Stimulated activated CD8-positive, alpha-beta memory T cell treated with anti-CD3 and anti-CD28 coated beads, Interleukin-15, amount 100 ng/mL, for 4 hours (primary cell): Measurements from ENCODE around the gene PCDHGC5.

ENCODE experiments used
- DNase-seq, 2 donors: peaks; one replicate each; pipeline ENCODE4 v3.0.0-alpha.2; 2020; ENCODE audit warnings: low read depth in 2 of 2

Gene PCDHGC5

GRCh38 chr5:141512911-141513626 is 24.2 kb downstream of the PCDHGC5 start:
- DNase-seq: no peak

DNA sequence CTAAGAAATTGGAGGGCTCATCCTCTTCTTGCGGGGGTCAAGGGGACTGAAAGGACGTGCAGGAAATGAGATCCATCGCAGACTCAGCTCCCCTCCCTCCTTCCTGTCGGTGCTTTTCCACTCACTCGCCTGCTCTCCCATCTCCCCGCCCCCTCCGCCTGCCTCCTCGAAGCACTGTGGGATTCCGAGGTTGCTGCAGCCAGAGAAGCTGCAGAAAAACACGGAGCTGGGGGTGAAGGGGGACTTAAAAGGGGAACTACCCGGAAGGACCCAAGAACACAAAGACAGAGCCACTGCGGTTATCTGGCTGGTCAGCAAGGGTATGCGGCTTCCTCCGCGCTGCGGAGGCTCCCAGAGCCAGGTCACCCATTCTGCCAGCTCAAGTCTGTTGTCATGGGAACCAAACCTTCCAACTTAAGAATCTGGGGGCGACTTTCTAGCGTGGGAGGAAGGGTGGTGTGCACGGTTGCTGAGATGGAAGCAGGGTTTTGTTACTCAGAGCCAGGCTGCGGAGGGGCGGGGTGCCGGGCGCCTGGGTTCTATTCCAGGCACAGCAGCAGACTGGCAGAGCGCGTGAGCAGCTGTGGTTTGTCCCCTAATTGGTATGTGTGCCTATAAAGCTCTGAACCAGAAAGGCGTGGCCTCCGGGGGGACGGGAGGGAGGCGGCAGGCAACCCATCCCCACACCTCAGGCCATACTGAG is 24.9 kb downstream of the PCDHGC5 start:
- DNase-seq: peak; percentile 50 to 73

DNA sequence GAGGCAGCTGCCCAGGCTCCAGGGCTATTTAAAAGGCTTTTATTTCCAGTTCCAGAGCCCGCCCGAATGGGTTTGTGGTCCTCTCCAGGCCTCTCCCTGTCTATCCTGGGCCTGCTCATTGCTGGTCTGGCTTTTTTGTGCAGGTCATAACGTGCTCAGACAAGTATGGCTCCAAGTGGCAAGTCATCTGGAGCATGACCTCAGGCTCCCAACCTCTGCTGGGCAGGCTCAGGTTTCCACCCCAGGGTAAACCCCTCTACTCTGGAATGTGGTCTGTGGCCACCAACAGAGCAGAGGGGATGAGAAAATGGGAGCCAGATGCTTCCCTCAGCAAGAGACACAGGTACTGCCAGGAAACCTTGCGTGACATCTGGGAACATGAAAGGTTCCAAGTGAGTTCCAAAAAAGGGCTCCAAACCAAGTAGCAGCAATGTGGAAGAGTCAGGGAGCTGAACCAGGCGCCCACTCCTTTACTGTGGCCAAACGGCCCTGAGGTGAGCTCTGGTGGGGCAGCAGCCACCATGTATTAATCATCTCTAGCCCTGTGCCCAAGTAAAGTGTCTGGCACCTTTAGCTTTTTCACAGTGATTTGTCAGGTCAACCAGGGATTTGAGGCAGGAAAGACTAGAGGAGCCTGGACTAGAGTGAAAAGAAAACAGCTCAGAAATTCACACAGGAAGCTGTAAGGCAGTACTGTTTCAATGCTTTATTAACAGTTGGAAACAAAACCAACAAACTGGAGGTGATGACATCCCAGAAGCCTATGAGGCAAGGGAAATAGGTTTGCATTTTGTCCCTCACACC is 25.7 kb downstream of the PCDHGC5 start:
- DNase-seq: no peak

DNA sequence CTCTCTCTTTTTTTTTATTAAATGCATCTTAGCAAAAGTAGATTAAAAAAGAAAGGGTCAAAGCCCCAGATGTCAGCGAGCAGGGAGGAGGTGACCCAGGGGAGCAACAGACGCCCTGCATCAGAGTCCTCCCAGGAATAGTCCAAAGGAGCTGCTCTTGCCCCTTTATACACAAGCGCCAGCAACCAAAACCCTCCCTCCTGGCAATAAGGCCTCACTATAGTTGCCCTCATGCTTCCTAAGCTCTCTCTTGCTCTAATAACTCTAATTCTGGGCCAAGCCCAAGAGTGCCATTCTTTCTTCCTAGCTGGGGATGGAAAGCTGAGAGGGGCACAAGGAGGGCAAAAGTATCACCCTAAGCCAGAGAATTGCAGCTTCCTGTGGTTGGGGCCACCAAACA is 26.3 kb downstream of the PCDHGC5 start:
- DNase-seq: no peak

DNA sequence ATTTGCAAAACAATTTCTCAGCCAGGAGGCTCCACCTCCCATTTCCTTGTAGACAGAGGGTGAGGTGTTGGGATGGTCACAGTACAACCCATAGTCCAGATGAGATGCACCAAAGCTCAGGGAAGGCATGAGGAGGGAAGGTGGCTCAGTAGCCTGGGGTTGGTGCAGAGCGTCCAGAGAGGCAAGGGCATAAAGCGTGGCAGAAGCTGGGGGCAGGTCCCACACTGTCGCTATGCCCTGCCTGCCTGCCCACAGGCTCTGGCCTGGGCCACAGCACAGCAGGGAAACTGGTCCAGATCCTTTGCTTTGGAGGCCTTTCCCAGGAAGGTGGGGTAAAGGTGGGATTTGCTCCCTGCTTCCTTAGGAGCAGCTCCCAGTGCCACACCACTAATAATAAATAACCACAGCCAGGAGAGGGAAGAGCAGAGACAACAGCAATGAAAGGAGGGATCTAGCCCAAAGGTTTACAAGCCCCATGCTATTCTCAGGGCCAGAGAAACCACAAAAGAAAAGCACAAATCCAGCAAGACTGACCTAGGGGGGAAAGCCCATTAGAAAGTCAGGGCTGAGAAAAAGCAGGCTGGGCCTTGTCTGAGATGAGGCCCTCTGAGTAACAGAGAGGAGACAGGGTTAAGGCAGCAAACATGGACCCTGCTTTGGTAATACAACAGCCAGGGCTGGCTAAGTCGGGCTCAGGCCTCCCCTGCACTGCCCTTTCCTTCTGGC is 27.2 kb downstream of the PCDHGC5 start:
- no peak for DNase-seq

DNA sequence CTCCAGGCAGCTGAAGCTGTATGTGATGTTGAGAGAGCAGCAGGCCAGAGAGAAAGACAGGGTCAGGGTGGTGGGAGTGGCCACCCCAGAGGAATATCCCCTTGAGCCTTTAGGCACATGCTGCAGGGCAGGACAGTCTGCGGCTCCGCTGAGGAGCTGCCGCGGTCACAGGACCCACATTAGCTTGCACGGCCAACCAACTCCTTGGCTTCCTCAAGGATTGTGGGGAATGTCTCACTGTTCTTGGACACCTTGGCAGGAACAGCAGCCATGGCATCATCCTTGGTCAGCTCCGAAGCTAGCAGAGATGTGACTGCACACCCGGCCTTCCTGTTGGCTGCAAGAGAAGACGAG is 27.8 kb downstream of the PCDHGC5 start:
- no peak for DNase-seq

DNA sequence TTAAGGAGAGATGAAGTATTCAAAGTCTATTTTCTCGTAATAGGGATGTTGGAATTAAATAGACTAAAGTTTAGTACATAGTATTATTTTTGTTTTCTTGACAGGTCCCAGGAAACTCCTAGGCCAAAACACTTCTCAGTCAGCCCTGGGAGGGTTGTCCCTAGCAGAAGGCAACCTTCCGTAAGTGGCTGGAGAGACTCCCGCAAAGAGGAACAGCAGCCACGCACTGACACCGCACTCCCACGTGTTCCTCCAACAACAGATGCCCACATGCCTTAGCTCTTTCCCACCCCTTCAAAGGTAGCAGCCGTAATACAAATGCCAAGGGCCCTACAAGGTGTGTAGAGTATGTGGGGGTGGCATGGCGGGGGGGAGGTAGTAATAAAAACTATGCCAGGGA is 28.4 kb downstream of the PCDHGC5 start:
- DNase-seq: no peak

DNA sequence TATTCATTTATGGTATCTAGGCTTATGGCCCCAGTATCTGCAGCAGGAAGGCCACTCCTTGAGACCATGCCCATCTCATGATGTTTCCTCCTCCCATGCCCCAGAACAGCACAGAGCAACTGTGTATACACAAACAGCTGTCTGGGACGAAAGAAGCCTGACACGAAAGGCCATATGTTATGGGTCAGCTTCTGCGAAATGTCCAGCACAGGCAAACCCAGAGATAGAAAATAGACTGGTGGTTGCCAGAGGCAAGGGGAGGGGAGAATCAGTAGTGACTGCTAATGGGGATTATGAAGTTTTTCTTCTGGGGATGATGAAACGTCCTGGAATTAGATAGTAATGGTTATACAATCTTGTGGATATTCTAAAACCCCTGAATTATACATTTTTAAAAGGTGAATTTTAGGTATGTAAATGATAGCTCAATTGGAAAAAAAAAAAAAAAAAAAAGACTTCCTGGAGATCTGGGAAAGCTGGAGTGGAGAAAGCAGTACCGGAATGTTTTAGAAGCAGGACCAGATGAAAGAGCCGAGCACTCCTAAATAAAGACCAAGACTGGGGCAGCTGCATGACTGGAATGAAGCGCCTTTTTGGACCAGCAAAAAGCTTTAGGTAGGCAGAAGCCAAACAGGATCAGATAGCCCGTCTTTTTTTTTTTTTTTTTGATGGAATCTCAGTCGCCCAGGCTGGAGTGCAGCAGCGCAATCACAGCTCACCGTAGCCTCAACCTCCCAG is 29.2 kb downstream of the PCDHGC5 start:
- no peak for DNase-seq

DNA sequence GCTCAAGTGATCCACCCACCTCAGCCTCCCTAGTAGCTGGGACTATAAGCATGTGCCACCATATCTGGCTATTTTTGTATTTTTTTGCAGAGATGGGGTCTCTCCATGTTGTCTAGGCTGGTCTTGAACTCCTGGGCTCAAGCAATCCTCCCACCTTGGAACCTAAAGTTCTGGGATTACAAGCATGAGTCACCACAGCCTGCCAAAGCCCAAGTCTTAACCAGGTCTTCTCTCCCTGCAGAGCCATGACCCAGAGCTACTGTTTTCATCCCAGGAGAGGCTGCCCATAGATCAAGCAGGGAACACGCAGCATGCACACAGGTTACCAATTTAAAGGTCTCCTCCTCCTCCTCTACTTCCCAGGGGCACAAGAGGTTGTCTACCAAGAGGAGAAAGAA is 29.7 kb downstream of the PCDHGC5 start:
- DNase-seq: no peak

GRCh38 chr5:141519605-141520565 is 31.0 kb downstream of the PCDHGC5 start:
- DNase-seq: no peak

DNA sequence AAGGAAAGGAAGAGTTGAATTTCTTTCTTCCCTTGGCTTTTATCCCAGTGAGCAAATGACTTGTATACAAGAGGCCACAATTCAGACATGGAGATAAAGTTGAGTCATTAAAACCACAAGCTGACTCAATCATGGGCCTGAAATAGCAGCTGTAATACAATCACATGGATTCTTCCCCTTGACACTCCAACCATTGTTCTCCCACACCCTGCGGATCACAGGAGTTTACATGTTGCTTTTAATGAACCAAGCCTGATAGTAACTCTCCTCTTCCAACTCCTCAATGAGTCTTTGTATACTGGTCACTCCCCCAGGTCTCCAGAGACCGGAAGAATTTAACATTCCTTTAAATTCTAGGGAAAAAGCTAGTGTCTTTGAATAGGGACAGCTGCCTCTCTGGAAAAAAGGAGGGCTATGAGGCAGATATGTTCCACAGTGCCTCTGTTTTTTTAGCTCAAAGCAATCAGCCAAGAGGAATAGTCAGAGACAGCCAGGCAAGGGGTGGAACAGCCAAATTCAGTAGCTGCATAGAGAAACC is 32.4 kb downstream of the PCDHGC5 start:
- no peak for DNase-seq

DNA sequence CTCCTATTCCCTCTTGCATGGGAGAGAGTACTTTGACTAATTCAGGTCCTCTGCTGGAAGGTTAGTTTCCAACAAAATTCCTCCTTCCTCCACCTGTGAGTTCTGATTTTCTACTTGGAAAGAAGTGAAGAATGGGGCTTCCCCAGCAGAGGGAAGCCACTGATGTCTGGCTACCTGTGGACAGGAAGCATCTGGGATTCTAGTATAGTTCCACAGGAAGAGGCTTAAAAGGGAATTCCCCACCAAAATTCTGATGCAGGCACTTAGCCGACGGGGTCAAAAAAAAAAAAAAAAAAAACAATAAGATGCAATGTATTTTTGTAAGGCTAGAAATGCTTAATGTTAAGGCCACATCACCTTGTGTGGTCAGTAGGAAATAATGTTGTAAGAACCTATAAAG is 33.4 kb downstream of the PCDHGC5 start:
- DNase-seq: no peak

DNA sequence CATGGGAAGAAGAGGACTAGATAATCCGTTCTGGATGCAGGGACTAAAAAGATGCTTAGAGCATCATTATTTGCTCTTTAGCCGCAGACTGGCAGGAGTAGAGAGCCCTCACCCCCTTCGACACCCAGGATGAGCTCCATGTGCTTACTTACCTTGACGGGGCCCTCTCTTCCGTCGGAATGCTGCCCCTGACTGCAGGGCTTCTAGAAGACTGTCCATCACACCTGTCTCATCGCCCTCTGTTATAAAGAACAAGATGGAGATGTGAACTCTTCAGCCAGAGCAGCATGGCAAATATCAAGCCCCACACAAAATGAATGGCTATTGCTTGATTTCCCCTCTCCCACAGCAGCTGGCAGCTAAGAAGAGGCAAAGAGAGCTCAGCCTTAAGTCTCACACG is 35.1 kb downstream of the PCDHGC5 start:
- DNase-seq: no peak

GRCh38 chr5:141524604-141525597 is 36.0 kb downstream of the PCDHGC5 start:
- DNase-seq: peak in 1 of 2 donors; percentile 11

GRCh38 chr5:141525653-141526052 is 36.8 kb downstream of the PCDHGC5 start:
- DNase-seq: no peak

DNA sequence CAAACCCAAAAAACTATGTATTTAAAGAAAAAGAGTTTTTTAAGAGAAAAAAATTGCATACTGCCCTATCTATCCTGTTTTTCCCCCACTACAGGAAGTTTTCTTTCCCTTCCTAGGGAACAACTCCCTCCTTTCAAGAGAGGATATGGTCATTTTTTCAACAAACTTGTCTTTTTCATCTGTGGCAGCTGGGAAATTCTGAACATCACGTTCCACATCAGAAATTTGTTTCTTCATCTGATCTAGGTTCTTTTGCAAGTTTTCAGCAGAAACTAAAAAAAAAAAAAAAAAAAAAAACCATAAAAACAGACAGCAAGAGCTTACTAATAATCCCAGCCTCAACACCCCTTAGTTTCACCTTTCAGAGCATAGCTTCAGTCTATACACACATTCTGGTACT is 38.5 kb downstream of the PCDHGC5 start:
- no peak for DNase-seq

DNA sequence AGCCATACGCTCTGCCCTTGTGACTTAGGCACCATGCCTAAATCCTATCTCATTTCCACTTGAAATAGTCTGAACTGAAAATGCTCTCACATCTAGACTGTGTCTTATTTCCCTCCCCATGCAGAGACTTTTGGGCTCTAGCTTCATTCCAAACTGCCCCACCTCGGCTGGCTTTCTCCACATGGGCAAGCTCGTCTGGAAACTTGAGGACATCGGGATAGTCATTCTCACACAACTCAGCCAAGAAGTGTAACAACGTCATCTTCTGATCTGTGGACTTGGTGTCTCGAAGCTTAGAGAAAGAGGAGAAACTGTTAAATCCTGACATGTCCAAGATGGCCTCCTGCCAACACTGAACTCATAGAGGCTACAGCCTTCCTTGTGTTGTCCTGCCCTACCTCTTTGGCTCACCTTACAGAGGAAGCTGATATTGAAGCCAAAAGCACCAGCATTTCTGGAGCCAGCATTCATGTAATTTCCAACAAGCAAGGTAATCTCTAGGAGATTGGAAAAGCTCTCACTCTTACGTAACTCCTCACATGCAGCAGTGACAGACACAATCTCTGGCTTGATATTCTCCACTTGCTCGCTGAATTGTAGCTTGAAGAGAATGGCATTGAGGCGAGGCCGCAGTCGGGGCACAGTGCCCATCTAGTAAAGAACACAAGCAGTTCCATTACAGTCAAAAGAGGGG is 39.6 kb downstream of the PCDHGC5 start:
- DNase-seq: no peak

DNA sequence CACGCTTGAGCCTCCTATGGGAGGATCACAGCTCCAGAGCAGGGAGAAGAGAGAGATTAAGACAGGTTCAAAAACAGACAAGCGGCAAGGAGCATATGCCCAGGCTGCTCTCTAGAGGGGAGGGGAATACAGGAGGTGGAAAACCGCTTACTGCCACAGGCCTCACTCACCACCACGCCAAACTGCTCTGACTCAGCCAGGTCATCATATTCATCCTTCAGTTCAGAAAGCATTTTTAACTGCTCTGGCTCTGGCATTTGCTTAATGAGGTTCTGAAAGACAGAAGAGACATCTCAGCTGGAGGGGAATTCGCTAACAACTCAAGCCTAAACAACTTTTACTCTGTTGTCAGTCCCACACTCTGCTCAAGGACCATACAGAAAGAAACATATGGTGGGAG is 40.1 kb downstream of the PCDHGC5 start:
- no peak for DNase-seq
